Measurements from ENCODE around the gene ADGRG1.

ADGRG1 gene

DNA sequence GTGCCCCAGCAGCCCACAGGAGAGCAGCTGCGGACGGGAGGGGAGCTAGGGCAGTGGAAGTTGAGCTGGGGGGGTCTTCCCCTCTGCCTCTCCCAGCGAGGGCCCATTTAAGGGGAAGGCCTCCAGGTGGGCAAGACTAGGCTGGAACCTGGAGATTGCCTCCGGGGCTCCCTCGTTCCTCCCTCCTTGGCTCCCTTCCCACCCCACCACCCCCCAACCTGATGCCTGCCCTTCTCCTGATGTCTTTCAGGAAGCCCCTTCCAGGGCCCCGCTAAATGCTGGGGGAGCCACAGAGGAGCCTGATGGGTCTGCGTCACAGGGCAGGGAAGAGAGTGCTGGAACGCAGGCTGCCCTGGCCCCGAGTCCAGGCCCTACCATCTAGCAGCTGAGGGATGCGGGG, 16.7 kb downstream of the ADGRG1 start:
- peaks cover 4% of the 10 kb centered on the region for H3K4me1 ChIP-seq (ENCODE audit: control insufficient read depth, insufficient read depth, low read length)
- peaks cover 11% of the 10 kb centered on the region in 2 donors for H3K27me3 ChIP-seq (ENCODE audit: control insufficient read depth in 1 of 2, insufficient read depth in 2 of 2, low read length in 2 of 2)
- no peaks in the 10 kb centered on the region for H3K9me3 ChIP-seq (ENCODE audit: control insufficient read depth in 2 of 2, low read length in 2 of 2)
- no peak overlapping the region for H3K27ac ChIP-seq (ENCODE audit: low read length)
- H3K36me3 ChIP-seq (ENCODE audit: control insufficient read depth in 2 of 2, insufficient read depth in 2 of 2, low read length in 2 of 2), result no peaks in the 10 kb centered on the region
- no peak overlapping the region for H3K9ac ChIP-seq (ENCODE audit: low read length in 2 of 2)
- no peak overlapping the region for H3K4me3 ChIP-seq (ENCODE audit: low read length in 2 of 2)

DNA sequence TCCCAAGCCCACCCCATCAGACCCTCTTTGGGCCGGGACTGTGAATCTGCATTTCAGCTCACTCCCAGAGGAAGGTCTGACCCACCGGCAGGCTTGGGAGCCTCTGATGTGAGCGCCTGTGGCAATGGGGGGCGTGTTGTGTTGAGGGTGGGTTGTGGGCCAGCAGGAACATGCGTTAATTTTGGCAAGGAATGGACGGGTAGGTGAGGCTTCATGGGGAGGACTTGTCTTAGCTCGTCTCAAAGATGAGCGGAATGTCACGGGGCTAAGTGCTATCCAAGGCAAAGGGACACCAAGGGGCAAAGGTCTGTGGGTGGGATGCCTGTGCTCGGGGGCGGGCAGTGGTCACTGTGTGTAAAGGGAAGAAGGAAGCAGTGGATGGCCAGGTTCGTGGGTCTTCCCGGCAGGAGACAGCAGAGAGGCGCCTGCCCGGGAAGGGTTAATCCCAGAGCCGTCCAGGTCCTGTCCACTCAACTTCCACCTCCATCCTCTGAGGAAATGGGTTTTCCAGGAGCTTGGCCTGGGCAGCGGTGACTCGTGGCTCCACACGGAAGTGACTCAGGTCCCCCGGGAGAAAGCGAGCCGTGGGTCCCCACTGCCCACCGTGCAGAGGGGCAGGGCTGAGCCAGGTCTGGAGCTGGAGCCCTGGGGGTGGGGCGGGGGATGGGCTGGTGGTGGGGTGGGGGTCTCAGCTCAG, 17.4 kb downstream of the ADGRG1 start:
- no peak overlapping the region for H3K27ac ChIP-seq (ENCODE audit: low read length)

DNA sequence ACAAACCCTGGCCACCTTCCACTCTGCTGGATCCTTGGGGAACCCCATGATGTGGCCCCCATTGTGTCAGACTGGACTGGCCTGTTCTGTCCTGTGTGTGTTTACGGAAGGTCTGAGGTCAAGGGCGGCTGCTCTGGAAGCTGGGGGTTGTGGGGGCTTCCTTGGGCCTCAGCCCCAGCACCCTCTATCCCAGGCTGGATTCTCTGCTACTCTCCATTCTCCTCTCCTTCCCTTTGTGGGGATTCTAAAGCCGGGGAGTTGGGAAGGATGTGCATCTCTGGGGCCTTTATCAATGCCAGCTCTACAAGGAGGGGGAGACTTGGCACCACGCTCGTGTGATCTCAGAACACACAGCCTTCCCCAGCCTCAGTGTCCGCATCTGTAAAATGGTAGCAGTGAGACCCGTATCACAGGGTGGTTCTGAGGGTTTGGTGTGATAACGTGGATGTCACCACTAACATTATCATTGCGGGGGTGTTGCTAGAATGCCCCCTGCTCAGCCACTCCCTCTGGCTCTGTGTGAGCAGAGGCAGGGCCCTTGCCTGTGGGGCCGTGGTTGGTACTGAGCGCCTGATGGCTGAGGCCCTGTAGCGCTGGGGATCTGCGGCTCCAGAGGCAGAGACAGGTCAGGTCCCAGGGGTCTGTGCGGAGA, 18.1 kb downstream of the ADGRG1 start:
- H3K4me3 ChIP-seq (ENCODE audit: low read length in 2 of 2), result no peak overlapping the region
- no peak overlapping the region for H3K27ac ChIP-seq (ENCODE audit: low read length)
- no peaks in the 10 kb centered on the region for H3K9me3 ChIP-seq (ENCODE audit: control insufficient read depth in 2 of 2, low read length in 2 of 2)
- no peaks in the 10 kb centered on the region for H3K36me3 ChIP-seq (ENCODE audit: control insufficient read depth in 2 of 2, insufficient read depth in 2 of 2, low read length in 2 of 2)
- peaks cover 4% of the 10 kb centered on the region for H3K4me1 ChIP-seq (ENCODE audit: control insufficient read depth, insufficient read depth, low read length)
- peaks cover 11 to 15% of the 10 kb centered on the region in 2 donors for H3K27me3 ChIP-seq (ENCODE audit: control insufficient read depth in 1 of 2, insufficient read depth in 2 of 2, low read length in 2 of 2)
- H3K9ac ChIP-seq (ENCODE audit: low read length in 2 of 2), result no peak overlapping the region

More for the DNA sequence above, 17.4 kb downstream of the ADGRG1 start:
- Histone ChIP-seq H3K9me3 (ENCODE audit: control insufficient read depth in 2 of 2, low read length in 2 of 2) (no peaks in the 10 kb centered on the region), H3K27me3 (ENCODE audit: control insufficient read depth in 1 of 2, insufficient read depth in 2 of 2, low read length in 2 of 2) (peaks cover 11% of the 10 kb centered on the region in 2 donors), H3K36me3 (ENCODE audit: control insufficient read depth in 2 of 2, insufficient read depth in 2 of 2, low read length in 2 of 2) (no peaks in the 10 kb centered on the region), H3K4me1 (ENCODE audit: control insufficient read depth, insufficient read depth, low read length) (peaks cover 4% of the 10 kb centered on the region), H3K9ac (ENCODE audit: low read length in 2 of 2) (no peak overlapping the region), H3K4me3 (ENCODE audit: low read length in 2 of 2) (no peak overlapping the region)

DNA sequence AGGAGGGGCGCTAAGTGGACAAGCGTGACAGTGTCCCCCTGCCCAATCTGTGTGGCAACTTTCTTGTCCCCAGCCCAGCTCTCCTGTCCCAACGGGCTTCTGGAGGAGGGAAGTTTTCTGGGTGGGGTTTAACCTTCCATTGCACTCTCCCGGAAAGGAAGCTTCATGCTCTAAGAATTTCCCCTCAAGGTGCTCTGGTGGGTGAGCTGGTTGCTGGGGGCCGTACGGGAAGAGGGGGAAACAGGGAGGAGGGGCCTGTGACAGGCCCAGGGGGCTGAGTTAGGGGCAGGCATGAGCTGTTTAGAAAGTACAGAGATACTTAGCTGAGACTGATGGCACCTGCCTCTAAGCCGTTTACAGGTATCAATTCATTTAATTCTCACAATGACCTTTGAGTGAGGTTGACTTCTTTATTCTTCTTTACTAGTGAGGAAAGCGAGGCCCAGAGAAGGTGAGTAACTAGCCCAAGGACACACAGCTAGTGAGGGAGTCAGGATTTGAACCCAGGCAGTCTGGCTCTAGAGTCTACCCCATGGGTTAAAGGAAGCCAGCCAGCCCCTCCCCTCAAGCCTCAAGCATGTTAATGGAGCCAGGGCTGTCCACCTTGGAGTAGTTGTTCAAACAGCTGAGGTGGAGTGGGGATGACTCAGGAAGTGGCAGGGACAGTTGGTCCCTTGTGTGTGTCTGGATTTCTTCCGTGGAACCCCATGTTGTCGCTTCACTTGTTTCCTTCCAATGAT, 18.9 kb downstream of the ADGRG1 start:
- Histone ChIP-seq H3K27me3 (ENCODE audit: control insufficient read depth in 1 of 2, insufficient read depth in 2 of 2, low read length in 2 of 2) (peaks cover 11 to 15% of the 10 kb centered on the region in 2 donors), H3K4me1 (ENCODE audit: control insufficient read depth, insufficient read depth, low read length) (peaks cover 4% of the 10 kb centered on the region), H3K4me3 (ENCODE audit: low read length in 2 of 2) (no peak overlapping the region), H3K9me3 (ENCODE audit: control insufficient read depth in 2 of 2, low read length in 2 of 2) (no peaks in the 10 kb centered on the region), H3K9ac (ENCODE audit: low read length in 2 of 2) (no peak overlapping the region), H3K36me3 (ENCODE audit: control insufficient read depth in 2 of 2, insufficient read depth in 2 of 2, low read length in 2 of 2) (no peaks in the 10 kb centered on the region), H3K27ac (ENCODE audit: low read length) (peak overlapping the region; percentile 18)

DNA sequence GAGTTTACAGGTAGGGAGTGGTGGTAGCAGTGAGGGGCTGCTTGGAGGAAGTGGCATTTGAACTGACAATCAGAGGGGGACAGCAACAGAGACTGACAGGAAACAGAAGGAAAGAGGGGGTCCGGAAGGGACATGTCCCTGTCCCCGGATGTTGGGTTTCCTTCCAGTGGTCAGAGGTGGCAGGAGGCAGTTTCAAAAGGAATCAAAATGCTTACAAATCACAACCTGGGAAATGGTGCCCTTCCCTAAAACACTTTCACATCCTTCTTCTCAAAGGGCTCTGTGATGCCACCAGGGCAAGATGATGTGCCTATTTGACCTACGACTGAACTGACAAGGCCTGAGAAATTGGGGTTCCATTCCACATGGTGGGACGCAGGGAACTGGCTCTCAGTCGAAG, 19.7 kb downstream of the ADGRG1 start:
- H3K4me1 ChIP-seq (ENCODE audit: control insufficient read depth, insufficient read depth, low read length), result peaks cover 4% of the 10 kb centered on the region
- no peak overlapping the region for H3K27ac ChIP-seq (ENCODE audit: low read length)
- no peaks in the 10 kb centered on the region for H3K9me3 ChIP-seq (ENCODE audit: control insufficient read depth in 2 of 2, low read length in 2 of 2)
- peaks cover 11 to 15% of the 10 kb centered on the region in 2 donors for H3K27me3 ChIP-seq (ENCODE audit: control insufficient read depth in 1 of 2, insufficient read depth in 2 of 2, low read length in 2 of 2)
- H3K9ac ChIP-seq (ENCODE audit: low read length in 2 of 2), result no peak overlapping the region
- no peaks in the 10 kb centered on the region for H3K36me3 ChIP-seq (ENCODE audit: control insufficient read depth in 2 of 2, insufficient read depth in 2 of 2, low read length in 2 of 2)
- H3K4me3 ChIP-seq (ENCODE audit: low read length in 2 of 2), result no peak overlapping the region

DNA sequence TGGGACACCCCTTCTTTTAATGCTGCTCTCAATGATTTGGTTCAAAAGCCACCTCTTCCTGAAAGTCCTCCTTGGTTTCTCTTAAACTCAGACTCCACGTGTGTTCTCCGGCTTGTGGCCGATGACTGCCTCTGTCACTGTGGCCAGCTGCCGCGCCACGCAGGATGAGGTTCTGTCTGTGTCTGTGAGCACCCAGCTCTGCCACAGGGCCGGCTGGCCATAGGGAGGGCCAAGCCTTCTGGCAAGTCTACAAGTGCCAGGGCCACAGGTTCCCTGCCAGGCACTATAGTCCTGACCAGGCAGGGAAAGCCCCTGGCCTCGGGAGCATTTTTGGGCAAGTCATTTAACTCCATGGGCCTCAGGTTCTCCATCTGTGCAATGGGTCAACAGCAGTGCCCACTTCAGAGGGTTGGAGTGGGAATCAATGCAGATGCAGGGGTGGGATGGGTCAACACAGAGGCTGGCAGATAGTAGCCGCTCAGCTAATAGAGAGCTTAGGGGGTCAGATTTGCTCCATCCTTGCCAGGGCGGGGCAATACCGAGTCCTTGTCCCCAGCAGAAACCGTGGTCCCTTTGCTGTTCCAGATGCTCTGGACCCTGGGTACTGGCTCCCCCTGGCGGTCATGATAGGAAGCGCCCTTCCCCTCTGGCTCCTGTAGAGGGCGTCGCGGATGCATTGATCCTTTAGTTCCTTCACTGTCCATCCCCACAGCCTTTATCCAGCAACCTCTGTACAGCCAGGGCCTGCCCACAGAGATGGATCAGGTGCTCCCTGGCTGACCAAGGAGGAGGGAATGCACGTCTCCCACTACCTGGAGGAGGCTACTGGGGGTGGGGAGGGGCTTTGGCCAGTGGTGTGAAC, 20.4 kb downstream of the ADGRG1 start:
- Histone ChIP-seq H3K27ac (ENCODE audit: low read length) (no peak overlapping the region), H3K27me3 (ENCODE audit: control insufficient read depth in 1 of 2, insufficient read depth in 2 of 2, low read length in 2 of 2) (peaks cover 11 to 15% of the 10 kb centered on the region in 2 donors), H3K36me3 (ENCODE audit: control insufficient read depth in 2 of 2, insufficient read depth in 2 of 2, low read length in 2 of 2) (no peaks in the 10 kb centered on the region), H3K9me3 (ENCODE audit: control insufficient read depth in 2 of 2, low read length in 2 of 2) (no peaks in the 10 kb centered on the region), H3K4me1 (ENCODE audit: control insufficient read depth, insufficient read depth, low read length) (peaks cover 4% of the 10 kb centered on the region), H3K9ac (ENCODE audit: low read length in 2 of 2) (no peak overlapping the region), H3K4me3 (ENCODE audit: low read length in 2 of 2) (no peak overlapping the region)

DNA sequence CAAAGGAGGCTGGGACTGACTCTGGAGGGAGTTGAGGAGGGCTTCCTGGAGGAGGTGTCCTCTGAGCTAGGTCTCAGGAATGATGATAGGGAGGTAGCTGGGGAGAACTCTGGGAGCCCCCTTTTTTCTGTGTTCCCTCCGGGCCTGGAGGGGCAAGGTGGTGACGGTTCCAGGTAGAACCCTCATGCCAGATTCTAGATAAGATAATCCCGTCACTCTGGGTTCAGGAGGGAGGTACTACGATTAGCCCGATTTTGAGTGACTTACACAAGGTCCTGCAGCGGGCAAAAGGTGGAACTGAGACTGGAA, 21.0 kb downstream of the ADGRG1 start:
- H3K9ac ChIP-seq (ENCODE audit: low read length in 2 of 2), result no peak overlapping the region
- no peaks in the 10 kb centered on the region for H3K9me3 ChIP-seq (ENCODE audit: control insufficient read depth in 2 of 2, low read length in 2 of 2)
- no peaks in the 10 kb centered on the region for H3K36me3 ChIP-seq (ENCODE audit: control insufficient read depth in 2 of 2, insufficient read depth in 2 of 2, low read length in 2 of 2)
- H3K27me3 ChIP-seq (ENCODE audit: control insufficient read depth in 1 of 2, insufficient read depth in 2 of 2, low read length in 2 of 2), result peaks cover 11 to 15% of the 10 kb centered on the region in 2 donors
- peaks cover 4% of the 10 kb centered on the region for H3K4me1 ChIP-seq (ENCODE audit: control insufficient read depth, insufficient read depth, low read length)
- no peak overlapping the region for H3K27ac ChIP-seq (ENCODE audit: low read length)
- no peak overlapping the region for H3K4me3 ChIP-seq (ENCODE audit: low read length in 2 of 2)

DNA sequence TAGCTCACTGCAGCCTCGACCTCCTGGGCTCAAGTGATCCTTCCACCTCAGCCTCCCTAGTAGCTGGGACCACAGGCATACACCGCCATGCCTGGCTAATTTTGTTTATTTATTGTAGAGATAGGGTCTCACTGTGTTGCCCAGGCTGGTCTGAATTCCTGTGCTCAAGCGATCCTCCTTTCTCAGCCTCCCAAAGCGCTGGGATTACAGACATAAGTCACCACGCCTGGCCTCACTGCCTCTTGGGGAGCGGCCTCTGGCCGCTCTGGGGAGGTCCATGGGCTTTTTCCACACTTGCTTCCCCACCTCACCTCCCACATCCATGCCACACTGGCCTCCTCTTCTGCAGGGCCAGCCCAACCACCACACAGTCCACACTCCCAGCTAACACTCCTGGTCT, 21.4 kb downstream of the ADGRG1 start:
- Histone ChIP-seq H3K4me1 (ENCODE audit: control insufficient read depth, insufficient read depth, low read length) (peaks cover 4% of the 10 kb centered on the region), H3K4me3 (ENCODE audit: low read length in 2 of 2) (no peak overlapping the region), H3K27me3 (ENCODE audit: control insufficient read depth in 1 of 2, insufficient read depth in 2 of 2, low read length in 2 of 2) (peaks cover 11 to 15% of the 10 kb centered on the region in 2 donors), H3K9me3 (ENCODE audit: control insufficient read depth in 2 of 2, low read length in 2 of 2) (no peaks in the 10 kb centered on the region), H3K9ac (ENCODE audit: low read length in 2 of 2) (no peak overlapping the region), H3K27ac (ENCODE audit: low read length) (no peak overlapping the region), H3K36me3 (ENCODE audit: control insufficient read depth in 2 of 2, insufficient read depth in 2 of 2, low read length in 2 of 2) (no peaks in the 10 kb centered on the region)

DNA sequence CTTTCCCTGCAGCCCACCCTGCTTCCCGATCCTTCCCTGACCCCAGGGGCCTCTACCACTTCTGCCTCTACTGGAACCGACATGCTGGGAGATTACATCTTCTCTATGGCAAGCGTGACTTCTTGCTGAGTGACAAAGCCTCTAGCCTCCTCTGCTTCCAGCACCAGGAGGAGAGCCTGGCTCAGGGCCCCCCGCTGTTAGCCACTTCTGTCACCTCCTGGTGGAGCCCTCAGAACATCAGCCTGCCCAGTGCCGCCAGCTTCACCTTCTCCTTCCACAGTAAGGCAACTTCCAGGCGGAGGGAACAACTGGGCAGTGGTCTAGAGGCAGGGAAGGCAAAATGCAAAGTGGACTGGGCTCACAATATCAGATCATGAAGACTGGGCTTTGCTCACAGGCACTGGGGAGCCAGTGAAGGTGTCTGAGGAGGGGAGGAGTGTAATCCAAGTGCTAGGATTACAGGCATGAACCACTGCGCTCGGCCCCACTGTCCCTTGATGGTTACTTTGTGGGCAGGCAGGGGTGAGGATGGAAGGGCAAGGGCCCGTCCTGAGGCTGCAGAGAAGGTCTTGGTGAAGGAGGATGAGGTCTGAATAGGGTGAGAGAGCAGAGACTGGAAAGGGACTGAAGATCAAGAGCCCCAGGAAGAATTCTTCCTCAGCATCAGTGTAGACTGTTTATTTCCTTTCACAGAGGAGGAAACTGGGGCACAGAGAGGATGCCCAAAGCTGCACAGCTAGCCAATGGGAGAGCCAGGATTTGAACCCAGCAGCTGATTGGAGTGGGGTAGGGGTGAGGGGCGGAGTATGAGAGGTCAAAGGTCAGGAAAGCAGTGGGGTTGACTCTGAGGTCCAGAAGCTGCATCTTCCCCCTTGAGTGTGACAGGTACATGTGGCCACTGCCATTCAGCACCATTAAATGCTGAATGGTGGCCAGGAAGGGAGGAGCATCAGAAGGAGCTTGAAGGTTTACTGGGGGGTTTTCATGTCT, 23.2 kb downstream of the ADGRG1 start:
- Histone ChIP-seq H3K4me3 (ENCODE audit: low read length in 2 of 2) (no peak overlapping the region), H3K4me1 (ENCODE audit: control insufficient read depth, insufficient read depth, low read length) (peaks cover 4% of the 10 kb centered on the region), H3K36me3 (ENCODE audit: control insufficient read depth in 2 of 2, insufficient read depth in 2 of 2, low read length in 2 of 2) (no peaks in the 10 kb centered on the region), H3K9me3 (ENCODE audit: control insufficient read depth in 2 of 2, low read length in 2 of 2) (no peaks in the 10 kb centered on the region), H3K9ac (ENCODE audit: low read length in 2 of 2) (no peak overlapping the region), H3K27me3 (ENCODE audit: control insufficient read depth in 1 of 2, insufficient read depth in 2 of 2, low read length in 2 of 2) (peaks cover 11 to 18% of the 10 kb centered on the region in 2 donors), H3K27ac (ENCODE audit: low read length) (no peak overlapping the region)
